Right renal pelvis (tissue), 4 donors: ENCODE measurements around the gene PTCHD4. TPM values are rescaled to one million over a fixed set of nuclear protein-coding genes. Genes with fewer than 3 reads are reported as not detected.

ENCODE experiments used
- DNase-seq, 4 donors: peaks; one replicate each; pipeline ENCODE4 v3.0.0-alpha.2; 2013; ENCODE audit warnings: low read depth in 4 of 4, low spot score in 3 of 4, missing footprints in 1 of 4
- polyA plus RNA-seq, 4 donors: library from polyadenylated mRNA; unstranded; fragments of 120-200 nt; gene quantifications; one replicate each; pipeline ENCODE4 v1.2.1, GENCODE V29; 2013; ENCODE audit not compliant: insufficient read length in 4 of 4

Gene PTCHD4
- polyA plus RNA-seq, 4 donors, result 1.6 to 2.6 (median 2.2) TPM

DNA sequence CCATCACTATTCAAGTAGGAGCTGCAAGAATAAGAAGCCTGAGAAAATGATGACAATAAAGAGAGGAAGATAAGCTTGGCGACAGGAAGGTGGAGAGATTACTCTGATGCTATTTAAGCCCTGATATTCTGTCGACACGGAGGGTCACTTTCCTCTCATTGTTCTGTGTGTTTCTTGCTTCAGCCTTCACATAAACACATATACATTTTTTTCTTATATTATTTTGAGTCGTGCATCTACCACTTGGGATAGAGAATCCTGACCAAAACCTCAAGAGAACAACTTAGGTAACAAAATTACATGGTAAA, 10.5 kb downstream of the PTCHD4 start:
- no peak for DNase-seq

GRCh38 chr6:48099713-48100587, 11.0 kb downstream of the PTCHD4 start:
- no peak for DNase-seq

DNA sequence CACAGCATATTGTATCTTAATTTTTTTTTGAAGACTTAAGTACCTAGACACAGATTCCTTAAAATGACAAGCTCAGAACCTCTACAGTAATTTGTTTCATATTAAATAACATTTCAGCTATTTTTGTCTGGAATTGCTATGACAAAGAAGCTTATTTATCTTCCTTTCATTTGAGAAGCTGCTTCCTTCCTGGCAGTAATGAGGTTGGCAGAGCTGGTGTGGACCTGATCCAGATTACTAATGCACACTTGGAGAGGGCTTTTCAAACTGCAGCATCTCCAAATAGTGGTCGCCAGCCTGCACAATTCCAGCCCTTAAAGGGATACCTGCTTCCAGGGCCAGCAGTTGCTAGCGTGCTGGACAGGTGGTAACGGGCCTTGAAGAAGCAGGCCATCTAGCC, 12.1 kb downstream of the PTCHD4 start:
- DNase-seq, result no peak

- no peak for DNase-seq
These were observed 18.3 kb downstream of the PTCHD4 start for GRCh38 chr6:48092550-48093217.

GRCh38 chr6:48090546-48090945, 20.5 kb downstream of the PTCHD4 start:
- DNase-seq, result no peak

DNA sequence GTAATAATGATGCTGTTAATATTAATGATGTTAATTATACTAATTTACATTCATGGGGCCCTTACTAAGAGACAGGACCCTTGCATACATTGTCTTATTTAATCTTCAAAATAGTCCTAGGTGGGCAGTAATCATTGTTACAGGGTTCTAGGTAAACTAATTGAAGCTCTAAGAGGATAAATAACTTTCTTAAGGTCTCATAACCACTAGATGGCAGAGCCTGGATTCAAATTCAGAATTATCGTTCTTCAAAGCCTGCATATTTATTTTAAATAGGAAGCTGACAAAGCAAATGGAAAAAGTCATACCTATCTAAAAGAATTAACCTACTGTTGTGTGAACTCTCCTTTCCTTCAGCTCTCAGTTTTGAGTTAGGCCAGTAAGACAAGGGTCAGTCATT, 23.5 kb downstream of the PTCHD4 start:
- no peak for DNase-seq

- DNase-seq, result no peak
These were observed 24.8 kb downstream of the PTCHD4 start for GRCh38 chr6:48086187-48086586.

DNA sequence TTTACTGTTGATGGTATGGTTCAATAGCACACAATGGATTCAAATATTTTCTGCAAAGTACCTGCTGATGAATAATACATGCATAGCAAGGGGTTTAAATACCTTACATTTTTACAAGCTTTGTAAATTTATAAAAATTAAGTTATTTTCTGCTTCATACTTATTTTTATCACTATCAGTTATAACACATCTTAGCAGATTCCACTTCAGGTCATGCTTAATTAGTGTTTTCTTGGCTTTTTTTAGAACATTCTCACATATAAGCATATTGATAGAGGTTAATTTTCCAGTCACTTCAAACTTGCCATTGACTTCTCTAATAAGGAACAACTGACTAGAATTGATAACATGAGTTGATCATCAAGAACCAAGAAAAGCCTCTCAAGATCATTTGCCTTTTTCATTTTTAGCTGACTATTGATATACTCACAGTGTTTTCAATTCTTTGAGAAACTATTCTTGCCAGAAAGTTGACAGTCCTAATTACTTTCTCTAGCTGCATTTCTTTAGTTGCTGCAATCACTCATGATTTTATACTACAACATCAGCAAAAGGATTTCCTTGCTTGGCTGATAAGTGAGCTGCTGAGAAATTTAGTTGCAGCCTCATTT, 25.8 kb downstream of the PTCHD4 start:
- DNase-seq, result no peak

DNA sequence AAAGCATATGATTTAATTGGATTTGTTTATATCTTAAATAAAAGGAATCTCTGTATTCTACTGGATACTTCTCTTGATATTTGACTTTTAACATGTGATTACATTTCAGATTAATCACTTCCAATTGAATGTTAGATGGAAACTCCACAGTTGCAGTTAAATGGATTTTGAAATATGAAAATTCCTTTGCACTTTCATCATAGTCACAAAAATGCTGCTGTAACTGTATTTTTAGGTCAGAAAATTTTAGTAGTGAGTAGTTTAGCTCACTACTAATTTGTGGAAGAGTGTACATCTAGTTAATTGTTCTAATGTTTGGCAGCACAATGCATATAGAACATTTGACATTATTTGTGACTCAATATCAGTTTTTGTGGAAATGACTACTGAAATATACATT, 26.8 kb downstream of the PTCHD4 start:
- no peak for DNase-seq

- no peak for DNase-seq
These were observed 30.6 kb downstream of the PTCHD4 start for GRCh38 chr6:48080227-48081009.

DNA sequence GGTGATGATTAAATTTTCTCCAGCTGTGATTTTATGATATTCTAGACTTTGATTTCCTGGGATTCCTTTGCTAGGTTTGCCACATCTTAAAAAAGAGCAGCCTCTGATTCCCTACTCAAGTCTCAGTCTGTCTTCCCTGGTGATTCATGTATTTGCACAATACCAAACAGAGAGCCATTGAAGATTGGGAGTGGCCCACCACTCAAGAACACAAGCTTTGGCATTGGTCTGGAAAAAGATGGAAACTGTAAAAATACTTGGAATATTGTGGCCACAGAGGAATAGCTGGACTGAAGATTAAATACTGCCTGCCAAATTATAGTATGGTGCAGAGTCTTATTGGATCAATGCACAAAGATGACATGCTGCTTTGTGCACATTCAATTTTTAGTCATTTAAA, 32.9 kb downstream of the PTCHD4 start:
- DNase-seq, result no peak

- no peak for DNase-seq
These were observed 35.8 kb downstream of the PTCHD4 start for GRCh38 chr6:48075181-48075580.

DNA sequence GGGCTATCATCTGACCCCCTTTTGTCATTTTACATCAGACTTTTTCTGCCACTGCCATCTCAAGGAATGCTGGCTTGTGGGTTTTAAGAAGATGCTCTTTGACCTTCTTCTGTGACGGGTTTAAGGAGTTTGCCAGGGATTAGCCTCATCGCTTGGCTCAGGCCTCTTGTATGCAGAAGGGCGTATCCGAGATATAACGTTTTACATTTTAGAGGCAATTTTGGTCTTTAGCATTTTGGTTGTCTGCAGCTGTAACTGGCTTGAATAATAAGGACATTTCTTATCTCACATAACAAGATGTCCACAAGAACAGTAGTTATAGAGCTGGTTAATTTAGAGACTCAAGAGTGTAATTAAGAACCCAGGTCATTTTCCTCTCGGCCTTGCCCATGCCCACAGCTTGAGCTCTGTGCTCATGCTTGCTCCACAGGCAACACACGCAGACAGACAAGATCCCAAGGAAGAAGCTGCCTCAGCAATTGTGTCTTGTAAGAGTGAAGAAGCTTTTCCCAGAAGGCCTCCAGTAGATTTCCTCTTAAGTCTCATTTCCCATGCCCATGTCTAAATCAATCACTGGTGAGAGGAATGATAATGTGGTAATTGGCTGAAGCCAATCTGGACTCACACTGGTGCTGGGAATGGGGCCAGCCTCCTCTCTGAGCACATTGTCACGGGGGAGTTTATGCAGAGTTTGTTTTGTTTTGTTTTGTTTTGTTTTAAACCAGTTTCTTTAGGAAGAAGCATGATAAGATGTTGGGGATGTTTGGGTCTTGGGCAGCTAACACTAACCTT, 36.8 kb downstream of the PTCHD4 start:
- DNase-seq, result no peak

- no peak for DNase-seq
These were observed 39.2 kb downstream of the PTCHD4 start for GRCh38 chr6:48071833-48072232.

DNA sequence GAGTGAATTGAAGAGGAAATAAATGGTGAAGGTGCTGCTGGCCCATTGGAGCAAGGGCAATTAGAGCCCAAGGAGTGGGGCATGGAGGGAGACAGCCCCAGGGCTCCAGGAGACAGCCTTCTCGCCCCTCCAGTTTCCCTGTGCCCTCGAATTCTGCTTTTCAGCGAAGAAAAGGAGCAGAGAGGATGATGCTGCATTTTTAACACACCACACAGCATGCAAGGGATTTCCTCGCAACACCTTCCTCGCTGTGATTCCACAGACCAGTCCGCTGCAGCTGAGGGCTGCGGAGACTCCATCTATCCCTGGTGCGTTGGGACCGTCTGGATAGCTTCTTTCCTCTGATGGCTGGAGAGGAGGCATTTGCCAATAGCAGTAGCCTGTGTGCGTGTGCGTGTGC, 41.7 kb downstream of the PTCHD4 start:
- DNase-seq, result no peak

- no peak for DNase-seq
These were observed 42.4 kb downstream of the PTCHD4 start for GRCh38 chr6:48068278-48069251.

- no peak for DNase-seq
These were observed 43.1 kb downstream of the PTCHD4 start for GRCh38 chr6:48067886-48068277.

DNA sequence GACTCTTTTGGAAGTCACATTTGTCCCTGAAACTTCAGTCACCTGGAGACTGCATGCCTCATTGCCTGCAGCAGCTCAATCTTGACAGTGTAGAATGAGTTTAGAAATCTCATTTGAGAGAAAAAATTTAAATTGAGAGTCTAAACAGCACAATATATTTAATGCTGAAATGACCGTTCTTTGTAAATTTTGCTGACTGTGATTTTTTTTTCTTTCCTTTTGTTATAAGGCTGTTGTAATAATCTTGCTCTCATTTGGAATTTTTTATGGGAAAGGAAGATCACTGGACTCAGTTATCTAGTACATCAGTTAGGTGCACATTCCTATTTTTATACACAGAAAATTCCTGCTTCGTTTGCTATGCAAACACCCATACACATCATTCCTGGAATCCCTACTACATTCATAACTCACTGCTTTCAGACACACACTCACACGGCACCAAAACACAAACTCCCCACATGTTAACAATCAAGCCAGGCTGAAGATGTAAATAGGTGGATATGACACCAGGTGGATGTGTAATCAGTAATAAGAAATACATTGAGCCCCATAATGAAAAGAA, 43.8 kb downstream of the PTCHD4 start:
- no peak for DNase-seq
